Activated CD4-positive, alpha-beta T cell treated with anti-CD3 and anti-CD28 coated beads, Interleukin-2, Interleukin-6, amounts not matched to agents 100 ng/mL and 50 ng/mL, durations not matched to agents 16 hours and 8 hours (primary cell): ENCODE measurements around the gene CCNT1.
"Not testable (repeated sequence)": the region's sequence is repeated elsewhere in the genome, so short reads cannot be mapped to it uniquely, and the experiment has no call there.

Experiments used
- DNase-seq: peaks from one replicate; pipeline ENCODE4 v3.0.0-alpha.2; 2020

The CCNT1 gene

DNA sequence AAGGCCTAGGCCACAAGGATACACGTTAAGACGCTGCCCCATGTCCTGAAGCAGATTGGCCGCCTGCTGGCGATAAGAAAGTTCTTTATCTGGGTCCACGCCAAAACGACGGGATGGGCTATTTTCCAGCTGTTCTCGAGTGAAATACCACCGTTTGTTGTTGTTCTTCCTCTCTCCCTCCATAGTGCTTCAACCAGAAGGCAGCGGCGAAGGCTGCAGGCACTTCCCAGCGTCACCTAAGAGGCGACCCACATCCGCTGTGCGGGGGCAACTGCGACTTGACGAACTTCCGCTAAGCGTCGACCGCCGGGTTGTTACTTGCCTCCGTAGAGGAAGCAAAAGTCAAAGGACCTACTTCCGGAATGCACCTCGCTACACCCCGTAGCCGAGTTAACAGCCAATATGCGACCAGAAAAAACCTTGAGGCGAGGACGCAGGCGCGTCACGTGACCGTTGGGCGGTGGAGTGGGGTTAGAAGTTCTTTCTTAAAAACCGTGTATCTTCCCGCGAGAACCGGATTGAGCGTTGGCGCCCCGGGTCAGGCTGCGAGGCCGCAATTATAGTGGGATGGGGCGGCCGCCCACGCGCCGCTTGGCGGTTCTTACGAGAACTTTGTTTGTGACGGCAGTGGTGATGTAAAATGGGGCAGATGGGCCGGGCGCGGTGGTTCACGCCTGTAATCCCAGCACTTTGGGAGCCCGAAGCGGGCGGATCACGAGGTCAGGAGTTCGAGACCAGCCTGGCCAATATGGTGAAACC lies at the start of gene CCNT1:
TSS of gene CCNT1 (minus strand) at position 215 of the 759 bp plus-strand sequence. CDS start at position 183, 32 bp downstream.
- DNase-seq = peak; percentile 99

- DNase-seq = peak; percentile 40
Measured at GRCh38 chr12:48765753-48766162, 49.3 kb upstream of the CCNT1 start.

GRCh38 chr12:48764521-48764920 lies 48.0 kb upstream of the CCNT1 start:
- no peak for DNase-seq

- DNase-seq = no peak
Measured at GRCh38 chr12:48758737-48759136, 42.2 kb upstream of the CCNT1 start.

- DNase-seq = no peak
Measured at GRCh38 chr12:48758186-48758585, 41.7 kb upstream of the CCNT1 start.

GRCh38 chr12:48750769-48751356 lies 34.4 kb upstream of the CCNT1 start:
- peak; percentile 56 for DNase-seq

GRCh38 chr12:48750215-48750614 lies 33.7 kb upstream of the CCNT1 start:
- no peak for DNase-seq

- no peak for DNase-seq
Measured at GRCh38 chr12:48744251-48745008, 27.9 kb upstream of the CCNT1 start.

- no peak for DNase-seq
Measured at GRCh38 chr12:48739618-48740269, 23.2 kb upstream of the CCNT1 start.

- no peak for DNase-seq
Measured at GRCh38 chr12:48736456-48736855, 19.9 kb upstream of the CCNT1 start.

DNA sequence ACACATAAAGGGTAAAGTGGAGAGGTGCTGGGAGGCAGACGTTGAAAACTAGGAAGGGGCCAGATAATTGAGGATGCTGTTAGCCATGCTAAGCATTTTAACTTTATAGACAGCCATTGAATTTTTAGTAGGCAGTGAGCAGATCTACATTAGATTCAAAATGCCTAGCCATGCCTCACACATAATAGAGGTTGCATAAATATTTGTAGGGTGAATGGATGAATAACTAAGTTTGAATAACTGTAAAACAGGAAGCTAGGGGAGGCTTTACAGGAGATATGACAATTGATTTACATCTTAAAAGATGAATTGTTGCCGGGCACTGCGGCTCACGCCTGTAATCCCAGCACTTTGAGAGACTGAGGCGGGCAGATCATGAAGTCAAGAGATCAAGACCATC lies 12.3 kb upstream of the CCNT1 start:
- no peak for DNase-seq

DNA sequence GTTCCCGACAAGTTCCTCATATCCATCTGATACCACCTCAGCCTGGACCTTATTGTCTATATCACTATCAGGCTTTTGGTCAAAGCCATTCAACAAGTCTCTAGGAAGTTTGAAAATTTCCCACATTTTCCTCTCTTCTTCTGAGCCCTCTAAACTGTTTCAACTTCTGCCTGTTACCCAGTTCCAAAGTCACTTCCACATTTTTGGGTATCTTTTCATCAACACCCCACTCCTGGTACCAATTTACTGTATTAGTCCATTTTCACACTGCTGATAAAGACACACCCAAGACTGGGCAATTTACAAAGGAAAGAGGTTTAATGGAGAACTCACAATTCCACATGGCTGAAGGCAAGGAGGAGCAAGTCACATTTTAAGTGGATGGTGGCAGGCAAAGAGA lies 4.2 kb upstream of the CCNT1 start:
- not testable (repeated sequence) for DNase-seq

DNA sequence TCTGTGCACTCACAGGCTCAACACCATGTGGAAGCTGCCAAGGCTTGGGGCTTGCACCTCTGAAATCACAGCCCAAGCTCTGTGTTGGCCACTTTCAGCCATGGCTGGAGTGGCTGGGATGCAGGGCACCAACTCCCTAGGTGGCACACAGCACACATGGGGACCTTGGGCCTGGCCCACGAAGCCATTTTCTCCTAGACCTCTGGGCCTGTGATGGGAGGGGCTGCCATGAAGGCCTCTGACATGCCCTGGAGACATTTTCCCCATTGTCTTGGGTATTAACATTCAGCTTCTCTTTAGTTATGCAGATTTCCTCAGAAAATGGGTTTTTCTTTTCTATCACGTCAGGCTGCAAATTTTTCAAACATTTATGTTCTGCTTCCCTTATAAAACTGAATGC lies 3.7 kb upstream of the CCNT1 start:
- not testable (repeated sequence) for DNase-seq

DNA sequence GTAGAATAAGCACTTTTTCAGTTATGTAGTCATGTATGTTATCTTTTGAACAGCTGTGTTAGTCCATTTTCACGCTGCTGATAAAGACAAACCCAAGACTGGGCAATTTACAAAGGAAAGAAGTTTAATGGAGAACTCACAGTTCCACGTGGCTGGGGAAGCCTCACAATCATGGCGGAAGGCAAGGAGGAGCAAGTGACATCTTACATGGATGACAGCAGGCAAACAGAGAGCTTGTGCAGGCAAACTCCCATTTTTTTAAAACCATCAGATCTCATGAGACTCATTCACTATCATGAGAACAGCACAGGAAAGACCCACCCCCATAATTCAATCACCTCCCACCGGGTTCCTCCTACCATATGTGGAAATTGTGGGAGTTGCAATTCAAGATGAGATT lies 2.5 kb upstream of the CCNT1 start:
- DNase-seq = not testable (repeated sequence)

GRCh38 chr12:48717252-48717695 lies 767 bp upstream of the CCNT1 start:
- no peak for DNase-seq

- no peak for DNase-seq
Measured at GRCh38 chr12:48716168-48716492, 377 bp downstream of the CCNT1 start.

DNA sequence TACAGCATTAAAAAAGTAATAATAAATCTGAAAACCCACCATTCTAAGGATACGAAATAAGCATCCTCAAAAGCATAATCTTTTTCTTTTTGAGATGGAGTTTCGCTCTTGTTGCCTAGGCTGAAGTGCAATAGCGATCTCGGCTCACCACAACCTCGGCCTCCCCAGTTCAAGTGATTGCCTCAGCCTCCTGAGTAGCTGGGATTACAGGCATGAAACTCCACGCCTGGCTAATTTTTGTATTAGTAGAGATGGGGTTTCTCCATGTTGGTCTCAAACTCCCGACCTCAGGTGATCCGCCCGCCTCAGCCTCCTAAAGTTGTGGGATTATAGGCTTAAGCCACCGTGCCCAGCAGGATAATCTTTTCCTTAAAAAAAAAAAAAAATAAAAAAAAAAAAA lies 4.3 kb downstream of the CCNT1 start:
- no peak for DNase-seq

GRCh38 chr12:48698822-48699221 lies 17.7 kb downstream of the CCNT1 start:
- DNase-seq = not testable (repeated sequence)

DNA sequence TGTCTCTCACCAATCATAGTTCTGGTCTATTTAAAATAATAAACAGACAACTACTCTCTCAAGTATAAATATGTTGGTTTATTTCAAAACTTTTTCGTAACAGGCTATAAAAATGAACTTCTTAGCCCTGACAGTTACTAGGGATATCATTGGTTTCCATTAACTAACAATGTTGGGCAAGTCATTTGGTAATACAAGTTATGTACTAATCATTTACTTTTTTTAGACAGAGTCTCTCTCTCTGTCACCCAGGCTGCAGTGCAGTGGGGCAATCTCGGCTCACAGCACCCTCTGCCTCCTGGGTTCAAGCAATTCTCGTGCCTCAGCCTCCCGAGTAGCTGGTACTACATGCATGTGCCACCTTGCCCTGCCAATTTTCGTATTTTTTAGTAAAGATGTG lies 19.9 kb downstream of the CCNT1 start:
- DNase-seq = no peak

DNA sequence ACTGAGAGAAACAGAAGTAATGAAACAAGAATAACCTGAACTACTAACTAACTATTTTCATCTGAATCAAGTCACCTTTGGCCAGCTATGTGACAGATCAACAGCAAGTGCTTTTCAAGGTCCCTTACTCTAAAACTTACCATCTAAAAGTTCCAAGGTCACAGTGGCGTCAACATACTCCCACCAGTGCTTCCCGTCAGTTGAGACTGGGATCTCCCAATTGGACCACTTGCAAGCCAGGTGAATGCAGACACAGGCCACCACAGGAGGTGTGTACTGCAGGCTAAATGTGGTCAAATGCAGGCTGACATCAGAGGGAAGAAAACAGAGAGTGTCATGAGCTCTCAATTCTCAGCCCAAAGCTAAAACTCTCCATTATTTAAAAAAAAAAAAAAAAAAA lies 20.6 kb downstream of the CCNT1 start:
- no peak for DNase-seq

DNA sequence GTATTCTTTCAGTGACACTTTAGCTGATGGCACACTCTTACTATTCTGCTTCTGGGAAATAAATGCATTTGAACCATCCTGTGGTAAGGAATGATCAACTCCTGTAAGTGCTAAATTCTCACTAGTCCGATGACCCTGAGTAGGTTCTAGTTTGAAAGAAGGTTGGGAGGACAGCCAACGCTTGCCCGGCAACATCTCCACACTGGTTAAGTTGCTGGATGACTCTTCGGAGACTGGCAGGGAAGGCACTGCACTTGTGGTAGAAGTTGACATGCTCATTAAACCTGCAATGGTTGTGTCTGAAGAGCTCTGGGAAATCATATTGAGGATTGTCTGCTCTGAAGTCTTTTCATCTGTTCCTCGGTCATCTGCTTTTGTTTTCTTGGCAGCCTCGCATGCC lies 22.5 kb downstream of the CCNT1 start:
- DNase-seq = no peak

- DNase-seq = no peak
Measured at GRCh38 chr12:48693572-48693971, 22.9 kb downstream of the CCNT1 start.

DNA sequence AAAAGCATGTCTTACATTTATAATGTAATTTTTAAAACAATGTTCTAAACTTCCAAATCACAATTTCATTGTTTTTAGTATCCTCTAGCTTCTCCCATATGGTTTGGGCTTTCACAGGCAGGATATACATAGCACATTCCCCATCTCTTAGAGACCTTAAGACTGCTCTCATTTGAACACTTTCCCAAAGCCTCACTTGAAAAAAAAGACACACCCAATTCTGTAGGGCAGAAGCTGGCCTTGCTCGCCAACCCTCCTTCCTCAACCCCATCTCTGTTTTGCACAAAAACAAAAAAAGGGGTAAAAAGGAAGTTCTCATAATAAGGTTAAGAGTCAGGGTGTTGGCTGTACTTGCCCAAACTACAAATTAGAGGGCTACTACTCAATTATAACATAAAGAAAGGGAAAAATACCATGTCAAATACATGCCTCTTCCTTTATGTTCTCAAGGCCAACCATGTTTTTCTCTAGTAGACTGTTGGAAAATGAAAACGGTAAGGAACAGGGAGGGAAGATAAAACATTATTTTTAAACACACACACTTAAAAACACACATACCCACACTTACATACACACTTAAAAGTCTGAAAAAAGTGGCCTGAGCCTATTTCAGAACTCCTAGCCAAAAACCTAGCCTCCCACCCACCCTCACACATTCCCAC lies 24.6 kb downstream of the CCNT1 start:
- no peak for DNase-seq
